Measurements from ENCODE around the gene RNASEH2B. TPM values are rescaled to one million over a fixed set of nuclear protein-coding genes. Genes with fewer than 3 reads are reported as not detected.

The RNASEH2B gene
- total RNA-seq, 1 donor from 2014 or later = 46.5 TPM

DNA sequence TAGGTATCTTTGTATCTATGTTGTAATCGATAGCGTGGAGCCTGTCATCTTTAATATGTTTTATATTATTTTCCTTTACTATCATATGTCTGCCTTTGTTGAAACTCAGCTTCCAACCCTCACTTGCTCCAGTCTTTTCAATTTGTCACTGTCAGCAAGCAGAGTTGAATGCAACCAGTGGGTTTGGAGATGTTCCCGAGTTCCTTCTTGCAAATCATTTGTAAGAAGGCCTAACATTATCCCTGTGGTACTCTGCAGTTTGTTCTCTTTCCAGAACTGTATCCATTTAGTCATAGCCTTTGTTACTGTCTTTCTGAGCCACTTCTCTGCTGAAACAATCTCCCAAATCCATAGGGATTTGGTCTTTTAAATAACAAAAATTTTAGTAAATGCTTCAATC, 41.8 kb downstream of the RNASEH2B start:
- Histone ChIP-seq H3K27me3 (no peaks in the 10 kb centered on the region), H3K27ac (no peak overlapping the region), H3K4me1 (no peaks in the 10 kb centered on the region), H3K36me3 (peaks cover 17% of the 10 kb centered on the region), H3K4me3 (no peak overlapping the region), H3K9me3 (no peaks in the 10 kb centered on the region)
- no peak for TF ChIP-seq CTCF (IDR thresholded peaks at IDR 0.05)
- ATAC-seq = no peak
- DNase-seq = no peak
- intact Hi-C loops (cut with DNase I) = no loop called here

GRCh38 chr13:50955241-50955640, 45.6 kb downstream of the RNASEH2B start:
- intact Hi-C loops (cut with DNase I) = no loop called here
- no peak overlapping the region for H3K27ac ChIP-seq
- H3K27me3 ChIP-seq = no peaks in the 10 kb centered on the region
- peaks cover 11% of the 10 kb centered on the region for H3K36me3 ChIP-seq
- DNase-seq (no peak), ATAC-seq (no peak)
- no peak for TF ChIP-seq CTCF (IDR thresholded peaks at IDR 0.05)
- no peaks in the 10 kb centered on the region for H3K4me1 ChIP-seq
- H3K9me3 ChIP-seq = no peaks in the 10 kb centered on the region
- no peak overlapping the region for H3K4me3 ChIP-seq

GRCh38 chr13:50955798-50956197, 46.2 kb downstream of the RNASEH2B start:
- peaks cover 14% of the 10 kb centered on the region for H3K36me3 ChIP-seq
- H3K4me3 ChIP-seq = no peak overlapping the region
- H3K9me3 ChIP-seq = no peaks in the 10 kb centered on the region
- intact Hi-C loops (cut with DNase I) = no loop called here
- no peaks in the 10 kb centered on the region for H3K27me3 ChIP-seq
- H3K4me1 ChIP-seq = no peaks in the 10 kb centered on the region
- DNase-seq (no peak), ATAC-seq (no peak)
- no peak overlapping the region for H3K27ac ChIP-seq
- TF ChIP-seq CTCF (IDR thresholded peaks at IDR 0.05) = no peak

- peaks cover 31% of the 10 kb centered on the region for H3K36me3 ChIP-seq
- no peak for TF ChIP-seq CTCF (IDR thresholded peaks at IDR 0.05)
- ATAC-seq (no peak), DNase-seq (no peak)
- no peak overlapping the region for H3K27ac ChIP-seq
- intact Hi-C loops (cut with DNase I) = no loop called here
- no peaks in the 10 kb centered on the region for H3K27me3 ChIP-seq
- H3K4me1 ChIP-seq = no peaks in the 10 kb centered on the region
- H3K4me3 ChIP-seq = no peak overlapping the region
- no peaks in the 10 kb centered on the region for H3K9me3 ChIP-seq
These were observed 48.0 kb downstream of the RNASEH2B start for GRCh38 chr13:50957620-50958019.

DNA sequence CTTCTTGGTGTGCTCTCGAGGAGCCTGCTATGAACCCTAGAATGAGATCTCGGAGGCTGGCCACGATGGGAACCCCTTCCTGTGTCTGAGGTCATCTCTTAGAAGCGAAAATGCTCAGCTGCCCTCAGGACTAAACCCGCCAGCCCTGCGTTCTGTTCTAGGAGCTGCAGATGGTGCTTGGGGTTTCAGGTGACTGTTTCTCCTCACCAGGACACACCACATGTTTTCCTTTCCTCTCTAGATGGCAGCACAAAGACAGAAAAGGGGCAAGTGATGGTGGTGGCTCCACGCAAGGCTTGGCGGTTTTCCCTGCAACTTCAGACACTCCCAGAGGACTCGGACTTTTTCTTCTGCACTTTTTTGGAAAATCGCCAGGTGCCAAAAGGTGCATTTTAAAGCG, 60.1 kb downstream of the RNASEH2B start:
- no peak for TF ChIP-seq CTCF (IDR thresholded peaks at IDR 0.05)

GRCh38 chr13:50970956-50971355, 61.4 kb downstream of the RNASEH2B start:
- intact Hi-C loops (cut with DNase I) = no loop called here
- no peak for TF ChIP-seq CTCF (IDR thresholded peaks at IDR 0.05)
- Histone ChIP-seq H3K4me1 (no peaks in the 10 kb centered on the region), H3K27me3 (no peaks in the 10 kb centered on the region), H3K9me3 (no peaks in the 10 kb centered on the region), H3K4me3 (no peak overlapping the region), H3K27ac (no peak overlapping the region), H3K36me3 (peaks cover 16% of the 10 kb centered on the region)
- ATAC-seq (no peak), DNase-seq (no peak)

More for the DNA sequence above, 60.1 kb downstream of the RNASEH2B start:
- intact Hi-C loops (cut with DNase I) = no loop called here
- peaks cover 16% of the 10 kb centered on the region for H3K36me3 ChIP-seq
- H3K27ac ChIP-seq = no peak overlapping the region
- DNase-seq (no peak), ATAC-seq (no peak)
- no peak overlapping the region for H3K4me3 ChIP-seq
- no peaks in the 10 kb centered on the region for H3K27me3 ChIP-seq
- no peaks in the 10 kb centered on the region for H3K9me3 ChIP-seq
- no peaks in the 10 kb centered on the region for H3K4me1 ChIP-seq

Measured in upper lobe of right lung (tissue), 1 donor.